GM21526 (cell line): ENCODE results near the gene DENND1A.
"Not testable (repeated sequence)": the region's sequence is repeated elsewhere in the genome, so short reads cannot be mapped to it uniquely, and the experiment has no call there.

Source experiments
- ATAC-seq: cut with Tn5 transposase; IDR thresholded peaks from one replicate; pipeline ENCODE4 v1.9.1; 2021; ENCODE audit warnings: moderate library complexity; ENCODE audit not compliant: unreplicated experiment, low FRiP score

The DENND1A gene

DNA sequence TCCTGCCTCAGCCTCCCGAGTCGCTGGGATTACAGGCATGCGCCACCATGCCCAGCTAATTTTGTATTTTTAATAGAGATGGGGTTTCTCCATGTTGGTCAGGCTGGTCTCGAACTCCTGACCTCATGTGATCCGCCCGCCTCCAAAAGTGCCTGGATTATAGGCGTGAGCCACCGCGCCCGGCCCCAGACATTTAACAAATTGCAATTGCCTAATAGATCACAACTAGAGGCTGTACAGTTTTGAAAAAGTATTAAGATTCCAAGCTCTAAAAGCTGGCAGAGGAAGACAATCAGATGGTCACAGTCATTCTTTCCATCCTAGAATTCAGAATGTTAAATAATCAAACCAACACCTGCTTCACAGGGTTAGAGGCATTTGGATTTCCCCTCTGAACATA is 293.1 kb downstream of the DENND1A start:
- ATAC-seq: not testable (repeated sequence)

DNA sequence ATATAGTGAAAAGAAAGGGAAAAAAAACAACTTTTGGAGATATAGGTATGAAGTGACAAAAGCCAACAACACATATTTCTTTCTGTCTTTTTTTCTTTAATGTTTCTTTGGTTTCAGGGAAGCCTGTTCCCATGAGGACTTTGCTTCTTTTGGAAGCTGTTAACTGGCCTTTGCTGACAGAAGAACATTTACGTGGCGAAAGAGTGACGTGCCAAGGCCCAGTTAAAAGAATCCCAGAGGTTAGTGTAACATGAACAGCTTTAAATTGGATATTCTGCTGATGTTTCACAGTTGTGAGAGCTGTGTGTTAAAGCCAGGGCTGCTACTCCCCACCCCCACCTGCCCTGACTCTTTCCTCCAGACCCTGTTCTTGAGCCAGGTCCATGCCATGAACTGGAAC is 298.1 kb downstream of the DENND1A start:
- no peak for ATAC-seq

DNA sequence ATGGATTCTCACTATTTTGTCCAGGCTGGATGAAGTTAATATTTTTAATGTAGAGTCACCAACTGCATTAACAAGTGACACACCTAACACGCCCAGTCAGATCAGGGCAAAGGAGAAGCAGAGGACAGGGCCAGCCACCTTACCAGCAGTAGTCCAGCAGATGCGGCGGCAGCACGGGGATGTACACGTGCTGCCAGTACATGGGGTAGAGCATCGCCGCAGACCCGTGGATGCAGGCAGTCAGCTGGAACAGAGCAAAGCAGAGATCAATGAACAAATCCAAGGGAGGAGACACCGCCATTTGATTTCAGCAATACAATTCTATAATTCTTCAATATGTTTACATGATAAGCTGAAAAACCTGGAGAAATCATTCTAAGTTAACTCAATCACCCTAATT is 299.7 kb downstream of the DENND1A start:
- no peak for ATAC-seq

DNA sequence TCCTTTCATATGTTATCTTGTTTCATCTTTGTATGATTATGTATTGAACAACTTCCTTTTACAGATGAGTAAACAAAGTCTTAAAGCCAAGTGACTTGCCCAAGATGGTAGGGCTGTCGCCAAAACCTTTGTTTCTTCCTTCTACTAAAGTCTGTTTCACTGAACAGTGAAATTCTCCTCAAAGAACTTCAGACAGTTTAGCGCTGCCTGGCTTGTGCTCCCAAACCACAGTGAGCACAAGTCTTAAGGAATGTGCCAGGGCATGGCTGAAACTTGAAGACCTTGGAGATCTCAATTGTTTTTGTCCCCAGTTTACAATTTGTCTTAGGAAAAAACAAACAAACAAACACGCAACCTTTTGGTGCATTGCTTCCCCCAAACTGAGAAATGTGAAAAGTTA is 300.4 kb downstream of the DENND1A start:
- ATAC-seq: no peak

DNA sequence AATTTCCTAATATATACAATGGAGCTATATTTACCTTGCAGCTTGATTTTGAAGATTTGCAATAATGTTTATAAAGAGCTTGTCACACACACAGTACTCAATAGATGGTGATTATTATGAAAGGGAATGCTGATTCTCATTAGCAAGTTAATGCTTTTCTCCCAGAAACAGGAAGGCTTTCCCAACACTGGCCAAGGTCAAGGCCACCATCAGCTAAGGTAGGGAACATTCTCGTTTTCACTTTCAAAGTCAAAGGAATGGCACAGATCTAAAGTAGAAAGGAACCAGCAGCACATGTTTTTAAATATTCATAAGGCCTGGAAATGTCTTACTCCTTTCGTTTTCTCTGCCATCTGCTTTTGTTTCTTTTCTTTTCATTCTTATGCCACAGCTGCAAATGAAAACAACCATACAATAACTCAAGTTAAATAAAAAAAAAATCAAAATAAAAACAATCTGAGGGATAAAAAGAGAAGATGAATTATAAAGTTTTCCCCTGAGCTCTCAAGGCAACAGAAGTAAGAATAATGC is 307.1 kb downstream of the DENND1A start:
- no peak for ATAC-seq

DNA sequence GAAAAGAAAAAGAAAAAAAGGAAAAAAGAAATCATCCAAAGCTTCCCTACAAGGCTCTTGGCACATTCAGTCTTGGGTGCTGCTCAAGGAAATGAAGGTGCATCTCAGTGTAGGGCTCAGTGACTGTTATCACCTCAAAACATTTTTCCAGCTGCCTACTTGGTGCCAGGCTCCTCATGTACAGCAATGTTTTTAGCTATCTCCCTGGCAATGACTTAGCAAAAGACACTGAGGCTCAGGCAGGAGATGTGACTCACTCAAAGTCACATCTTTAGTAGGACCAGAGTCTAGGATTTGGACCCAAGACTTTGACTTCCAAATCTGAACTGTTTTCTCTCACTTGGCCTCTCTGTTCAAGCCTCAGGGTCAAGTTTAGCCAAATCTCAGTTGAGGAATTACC is 309.7 kb downstream of the DENND1A start:
- no peak for ATAC-seq

DNA sequence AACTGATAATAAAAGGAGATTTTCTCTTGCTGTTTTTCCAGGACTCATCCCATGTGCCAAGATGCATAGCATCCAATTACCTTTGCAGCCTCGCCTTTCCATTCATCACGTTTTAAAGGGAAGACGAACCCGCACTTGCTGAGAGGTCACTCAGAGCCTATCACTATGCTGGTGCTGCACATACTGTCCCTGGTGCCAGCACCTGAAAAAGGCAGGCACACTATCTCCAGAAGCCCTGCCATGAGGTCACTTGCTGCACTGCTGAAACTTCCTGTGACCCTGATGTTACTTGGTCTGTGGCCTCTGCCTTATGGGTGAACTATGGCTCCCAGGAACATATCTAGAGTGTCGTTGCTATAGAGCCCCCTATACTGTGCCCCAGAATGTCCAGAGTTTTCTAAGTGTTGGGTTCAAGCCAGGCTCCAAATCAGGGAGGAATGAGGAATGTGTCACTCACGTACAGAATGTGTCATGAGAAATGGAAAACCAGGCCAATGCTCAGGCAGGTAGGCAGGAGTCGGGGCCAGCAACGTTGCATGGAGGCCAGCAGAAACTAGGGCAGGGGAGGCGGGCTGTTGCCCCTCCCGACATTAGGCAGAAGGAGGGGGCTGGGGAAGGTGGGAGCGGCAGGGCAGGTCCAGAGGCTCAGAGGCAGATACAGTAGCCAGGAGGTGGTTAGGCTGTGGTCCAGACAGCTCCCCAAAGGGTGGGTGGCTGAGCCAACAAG is 311.8 kb downstream of the DENND1A start:
- ATAC-seq: no peak

DNA sequence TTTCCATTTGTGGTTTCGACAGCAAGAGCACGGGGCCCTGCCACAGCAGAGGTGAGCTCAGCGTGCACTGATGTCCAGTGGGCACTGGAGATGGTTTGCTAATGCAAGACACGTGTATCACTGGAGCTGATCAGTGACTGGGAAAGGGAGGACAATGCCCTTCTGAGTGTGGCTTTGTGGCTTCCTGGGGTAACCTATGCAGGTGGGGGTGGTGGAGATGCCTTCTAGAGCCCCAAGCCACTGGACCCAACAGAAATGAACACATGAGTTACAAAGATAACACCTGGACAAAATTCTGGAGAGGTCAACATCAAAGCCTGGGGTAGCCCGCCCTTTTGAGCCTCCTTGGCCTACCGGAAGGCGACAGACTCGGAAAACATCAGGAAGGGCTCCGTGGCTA is 312.6 kb downstream of the DENND1A start:
- ATAC-seq: no peak

DNA sequence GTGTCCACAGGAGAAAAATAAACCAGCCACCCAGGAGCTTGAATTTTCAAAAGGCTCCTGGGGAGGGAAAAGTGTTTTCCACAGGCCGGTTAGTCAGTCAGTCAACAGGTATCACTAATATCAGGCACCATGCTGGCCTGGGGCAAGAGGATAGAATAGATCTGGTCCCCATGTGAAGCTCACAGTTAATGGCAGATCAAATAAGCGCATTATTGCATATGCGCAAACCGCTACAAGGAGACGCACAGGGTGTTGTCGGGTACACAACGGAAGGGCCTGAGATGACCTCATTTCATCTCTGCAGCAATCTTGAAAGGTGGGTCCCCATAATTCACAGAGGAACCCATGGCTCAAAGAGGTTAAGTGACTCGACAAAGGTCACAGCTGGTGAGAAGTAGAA is 313.2 kb downstream of the DENND1A start:
- no peak for ATAC-seq

DNA sequence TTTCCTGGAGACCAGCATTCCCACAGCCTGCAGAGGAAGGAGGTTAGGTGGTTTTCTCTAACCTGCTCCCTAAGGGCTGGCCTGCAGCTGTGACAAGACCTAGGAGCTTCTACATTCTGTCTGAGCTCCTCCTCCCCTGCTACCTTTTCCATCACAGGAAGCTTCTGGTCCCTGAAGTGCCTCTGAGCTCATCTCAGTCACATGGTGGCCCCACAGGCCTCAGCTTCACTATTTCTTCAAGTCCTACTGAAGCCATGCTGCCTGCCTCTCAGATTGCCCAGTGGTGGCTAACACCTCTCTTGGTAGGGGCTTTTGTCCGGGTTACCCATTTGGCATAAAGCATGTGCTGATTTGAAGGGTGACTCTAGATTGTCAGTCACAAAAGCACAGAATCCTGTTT is 314.5 kb downstream of the DENND1A start:
- ATAC-seq: no peak

DNA sequence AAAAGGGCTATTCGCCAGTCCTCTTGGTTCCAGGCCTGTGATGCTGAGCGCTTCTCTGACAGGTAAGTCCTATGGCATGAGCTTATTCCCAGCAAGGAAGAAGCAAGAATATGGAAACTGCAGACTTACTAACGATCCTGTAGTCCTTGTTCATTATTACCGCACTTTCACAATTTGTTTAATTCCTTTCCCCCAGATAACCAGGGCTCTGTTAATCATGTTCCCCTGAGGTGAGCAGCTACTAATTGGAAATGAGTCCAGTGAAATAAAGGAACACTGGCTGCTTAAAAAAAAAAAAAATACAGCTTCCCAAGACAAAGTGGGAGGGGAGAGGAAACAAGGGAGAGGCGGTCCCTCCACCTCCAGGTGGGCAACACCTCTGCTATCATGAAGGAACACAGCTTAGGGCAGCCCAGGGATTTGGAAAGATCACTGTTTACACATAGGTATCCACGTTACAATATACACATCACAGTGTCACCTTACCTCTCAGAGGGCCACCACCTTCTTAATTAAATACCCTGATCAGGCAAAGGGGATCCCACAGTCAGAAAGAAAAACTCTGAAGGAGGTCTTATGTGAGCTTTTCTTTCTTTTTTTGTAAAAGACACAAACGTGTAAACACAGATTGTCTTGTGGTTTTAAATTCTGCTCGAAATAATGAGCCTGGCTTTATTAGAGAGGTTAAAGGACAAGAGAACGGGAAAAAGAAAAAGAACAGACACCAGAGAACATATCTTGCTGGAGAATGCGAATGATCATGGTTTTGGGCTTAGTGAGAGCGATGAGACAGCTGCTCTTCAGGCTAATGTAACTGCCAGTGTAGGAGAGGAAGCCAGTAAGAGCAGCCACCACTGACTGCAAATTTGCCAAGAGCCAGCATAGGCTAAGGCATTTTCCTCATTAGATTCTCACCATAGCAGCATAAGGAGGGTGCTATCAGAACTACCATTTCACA is 315.3 kb downstream of the DENND1A start:
- no peak for ATAC-seq

DNA sequence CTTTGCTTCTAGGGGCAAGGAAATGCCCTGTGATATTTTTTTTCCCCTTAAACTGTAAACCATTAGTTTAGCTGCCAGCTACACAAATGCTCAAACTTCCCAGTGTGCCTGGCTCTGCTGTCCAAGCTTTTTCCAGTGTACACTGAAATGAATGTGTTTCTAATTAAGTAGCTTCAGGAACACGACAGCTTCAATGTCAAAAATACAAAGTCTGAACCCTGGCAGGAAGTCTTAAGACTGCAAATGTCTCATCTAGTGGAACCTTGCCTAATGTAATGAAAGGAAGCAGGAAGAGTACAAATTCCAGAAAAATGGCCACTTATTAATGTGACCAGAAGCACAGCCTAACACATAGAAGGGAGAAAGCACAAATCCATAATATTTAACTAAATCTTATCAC is 318.7 kb downstream of the DENND1A start:
- no peak for ATAC-seq

DNA sequence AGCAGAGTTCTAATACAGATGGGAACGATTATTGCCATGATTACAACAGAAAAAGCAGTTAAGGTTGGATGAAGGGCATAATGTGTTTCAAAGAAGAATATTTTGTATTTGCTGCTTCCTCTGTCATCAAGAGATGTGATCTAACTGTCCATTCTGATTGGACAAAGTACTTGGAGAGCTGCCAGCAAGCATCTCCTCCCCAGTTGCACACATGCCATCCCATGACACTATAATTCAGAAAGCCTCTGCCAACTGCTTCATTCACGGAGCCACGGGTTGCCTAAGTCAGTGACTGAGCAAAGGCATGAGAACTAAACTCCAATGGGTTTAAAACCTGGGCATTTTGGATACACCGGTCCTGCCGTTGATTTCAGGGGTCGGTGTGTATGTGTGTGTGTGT is 320.1 kb downstream of the DENND1A start:
- ATAC-seq: no peak

DNA sequence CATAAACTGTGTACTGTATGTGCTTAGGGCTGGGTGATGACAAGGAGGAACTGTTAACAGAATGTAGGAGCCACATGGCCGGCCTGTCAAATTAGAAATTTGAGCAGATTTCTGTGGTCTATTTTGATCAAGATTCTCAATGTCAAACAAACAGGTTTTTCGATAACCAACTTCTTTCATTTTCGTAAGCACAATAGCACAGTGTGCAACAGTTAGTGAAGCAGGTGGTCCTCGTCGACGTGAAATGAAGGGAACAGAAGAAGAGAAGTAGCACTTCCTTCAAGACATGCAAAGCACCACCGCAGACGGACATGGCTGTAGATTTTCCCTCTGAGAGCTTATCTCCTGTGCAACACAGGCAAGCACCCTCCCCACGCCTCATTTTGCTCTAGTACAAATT is 321.8 kb downstream of the DENND1A start:
- ATAC-seq: peak; percentile 95

DNA sequence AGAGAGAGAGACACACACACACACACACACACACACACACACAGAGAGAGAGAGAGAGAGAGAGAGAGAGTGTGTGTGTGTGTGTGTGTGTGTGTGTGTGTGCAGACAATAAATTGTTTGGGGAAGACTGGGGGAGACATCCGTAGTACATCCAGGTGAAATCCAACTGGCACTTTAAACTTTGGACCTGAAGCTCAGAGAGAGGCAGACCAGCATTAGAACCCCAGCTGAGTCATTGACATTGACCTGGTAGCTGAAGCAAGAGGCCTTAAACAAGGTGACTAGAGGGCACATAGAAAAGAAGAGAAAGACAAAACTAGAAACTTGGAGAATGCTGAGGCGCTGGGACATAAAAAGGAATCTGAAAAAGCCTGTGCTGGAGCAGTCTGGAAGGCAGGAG is 322.4 kb downstream of the DENND1A start:
- ATAC-seq: no peak

DNA sequence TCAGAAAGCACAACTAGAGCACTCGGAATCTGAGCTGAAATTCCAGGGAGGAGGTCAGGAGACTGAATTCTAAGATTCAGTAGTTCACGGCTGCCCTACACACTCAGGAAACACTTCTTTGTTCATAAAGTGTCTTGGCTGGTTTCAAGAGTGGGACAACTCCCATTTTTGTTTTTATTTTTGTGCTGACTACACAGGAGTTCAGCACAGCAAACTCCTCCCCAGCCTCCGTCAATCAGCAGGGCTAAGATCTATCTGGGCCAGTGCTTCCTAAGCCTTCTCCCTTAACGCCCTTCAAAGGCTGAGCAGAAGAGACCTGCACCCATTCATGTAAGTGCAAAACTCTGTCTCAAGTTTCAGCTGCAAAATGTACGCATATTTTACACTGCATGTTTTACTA is 323.8 kb downstream of the DENND1A start:
- no peak for ATAC-seq

DNA sequence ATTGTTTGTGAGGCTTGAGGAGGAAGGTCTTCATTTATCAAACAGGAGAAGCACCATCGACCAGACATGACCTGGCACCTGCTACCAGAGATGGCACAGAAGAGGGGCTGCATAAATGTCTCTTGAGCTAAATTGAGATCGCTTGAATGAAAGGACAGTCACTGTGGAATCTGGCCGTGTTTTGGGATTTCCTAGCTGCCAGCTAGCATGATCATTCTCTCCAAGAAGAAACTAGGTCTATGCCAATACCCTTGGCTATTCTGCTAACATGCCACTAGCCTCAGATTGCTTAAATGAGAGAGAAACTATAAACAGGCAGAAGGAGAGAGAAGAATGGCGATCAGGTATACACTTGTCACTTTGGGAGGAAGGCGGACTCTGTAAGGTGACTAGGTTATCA is 324.6 kb downstream of the DENND1A start:
- ATAC-seq: no peak

DNA sequence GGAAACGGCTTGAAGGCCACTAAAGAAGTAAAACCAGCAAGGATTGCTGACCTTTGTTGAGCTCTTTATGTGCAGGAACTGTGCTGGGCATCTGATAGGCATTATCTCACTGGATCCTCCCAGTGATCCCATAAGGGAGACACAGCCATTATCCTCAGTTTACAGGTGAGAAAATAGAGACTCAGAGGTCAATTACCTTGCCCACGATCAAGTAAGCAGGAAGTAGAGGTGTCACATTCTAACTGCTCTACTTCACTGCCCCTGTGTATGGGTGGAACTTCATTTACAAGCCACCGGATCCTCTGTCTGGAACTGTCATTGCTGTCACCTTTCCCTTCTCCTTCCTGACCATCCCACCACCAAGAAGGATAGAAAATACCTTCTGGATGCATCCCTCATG is 325.1 kb downstream of the DENND1A start:
- no peak for ATAC-seq

DNA sequence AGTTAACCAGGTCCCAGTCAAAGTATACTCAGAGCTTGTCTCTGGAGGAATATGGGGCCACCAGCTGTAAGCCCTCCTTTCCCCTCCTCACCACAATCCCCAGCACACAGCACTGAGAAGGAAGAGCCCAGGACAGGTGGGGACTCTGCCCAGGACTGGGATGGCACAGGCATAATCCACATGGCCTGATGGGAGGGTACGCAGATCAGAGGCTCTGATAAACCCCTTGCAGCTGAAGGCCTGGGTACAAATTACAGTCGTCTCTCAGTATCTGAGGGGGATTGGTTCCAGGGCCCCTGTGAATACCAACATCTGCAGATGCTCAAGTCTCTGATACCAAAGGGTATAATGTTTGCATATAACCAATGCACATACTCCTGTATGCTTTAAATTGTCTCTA is 328.1 kb downstream of the DENND1A start:
- no peak for ATAC-seq

DNA sequence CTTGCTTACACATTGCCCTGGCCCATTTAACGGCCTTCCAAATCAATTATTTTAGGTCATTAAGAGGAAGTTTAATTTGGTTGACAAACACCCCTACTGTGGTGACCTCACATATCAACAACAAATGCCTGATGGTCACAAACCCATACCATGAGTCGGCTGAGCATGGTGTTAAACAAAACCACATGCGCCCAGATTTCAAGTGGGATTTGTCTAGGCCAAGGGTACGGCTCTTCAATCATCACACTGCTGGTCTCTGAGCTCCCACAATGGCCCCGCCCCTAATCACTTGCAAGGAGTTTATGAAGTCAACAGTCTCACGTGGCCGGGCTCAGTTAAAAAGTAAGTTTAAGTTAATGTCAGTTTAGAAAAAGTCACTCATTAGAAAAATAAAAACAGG is 330.1 kb downstream of the DENND1A start:
- ATAC-seq: no peak

DNA sequence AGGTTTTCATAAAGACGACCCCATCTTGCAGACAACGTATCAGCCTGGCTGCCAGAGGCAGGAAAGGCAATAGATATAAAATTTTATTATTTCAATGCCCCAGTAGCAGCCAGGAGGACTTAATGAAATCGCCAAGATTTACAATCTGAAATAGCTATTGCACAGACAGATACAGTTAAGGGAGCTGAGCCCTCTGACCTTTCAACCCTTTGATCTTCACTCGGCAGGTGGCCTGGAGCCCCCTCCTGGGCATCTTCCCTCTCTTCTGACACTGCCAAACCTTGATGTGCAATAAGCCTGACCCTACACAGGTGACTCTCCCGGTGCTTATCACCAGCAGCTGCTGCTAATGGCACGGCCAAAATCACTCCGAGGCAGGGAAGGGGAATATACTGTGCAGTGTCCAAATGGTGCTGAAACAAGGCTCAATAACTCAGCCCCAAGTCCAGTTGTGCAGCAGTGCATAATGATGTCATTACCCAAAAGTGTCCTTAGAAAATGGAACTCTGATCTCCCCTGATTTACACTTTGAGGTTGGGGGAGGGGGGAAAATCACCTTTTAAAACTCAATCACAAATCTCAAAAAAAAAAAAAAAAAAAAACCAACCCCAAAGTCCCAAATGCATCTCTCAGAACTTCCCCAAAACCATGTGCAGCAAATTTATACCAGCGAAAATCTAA is 331.9 kb downstream of the DENND1A start:
- no peak for ATAC-seq
